Adipocyte (in vitro differentiated cells): ENCODE data around the gene CHSY1.
"Not testable (repeated sequence)": the region's sequence is repeated elsewhere in the genome, so short reads cannot be mapped to it uniquely, and the experiment has no call there.

Experiments used
- DNase-seq: peaks from one replicate; pipeline ENCODE4 v3.0.0-alpha.2; 2015; ENCODE audit warnings: low read depth
- H3K27me3 ChIP-seq: replicated peaks from 2 replicates; pipeline ENCODE4 v1.7.0; 2013; ENCODE audit warnings: mild to moderate bottlenecking, low read length, moderate library complexity; ENCODE audit not compliant: control insufficient read depth, insufficient read depth
- H3K36me3 ChIP-seq: 2 replicates; pipeline ENCODE4 v1.7.0; 2013; ENCODE audit warnings: low read length, mild to moderate bottlenecking, moderate library complexity; ENCODE audit not compliant: control insufficient read depth, insufficient read depth, severe bottlenecking
- H3K4me1 ChIP-seq: 2 replicates; pipeline ENCODE4 v1.7.0; 2013; ENCODE audit warnings: mild to moderate bottlenecking, low read length, moderate library complexity; ENCODE audit not compliant: control insufficient read depth, insufficient read depth
- H3K4me3 ChIP-seq: 2 replicates; pipeline ENCODE4 v1.7.0; 2013; ENCODE audit warnings: mild to moderate bottlenecking, low read length, moderate library complexity
- H3K9ac ChIP-seq: 2 replicates; pipeline ENCODE4 v1.7.0; 2013; ENCODE audit warnings: mild to moderate bottlenecking, low read length, moderate library complexity
- H3K9me3 ChIP-seq: 2 replicates; pipeline ENCODE4 v1.7.0; 2013; ENCODE audit warnings: mild to moderate bottlenecking, low read length, moderate library complexity; ENCODE audit not compliant: control insufficient read depth

Gene CHSY1

DNA sequence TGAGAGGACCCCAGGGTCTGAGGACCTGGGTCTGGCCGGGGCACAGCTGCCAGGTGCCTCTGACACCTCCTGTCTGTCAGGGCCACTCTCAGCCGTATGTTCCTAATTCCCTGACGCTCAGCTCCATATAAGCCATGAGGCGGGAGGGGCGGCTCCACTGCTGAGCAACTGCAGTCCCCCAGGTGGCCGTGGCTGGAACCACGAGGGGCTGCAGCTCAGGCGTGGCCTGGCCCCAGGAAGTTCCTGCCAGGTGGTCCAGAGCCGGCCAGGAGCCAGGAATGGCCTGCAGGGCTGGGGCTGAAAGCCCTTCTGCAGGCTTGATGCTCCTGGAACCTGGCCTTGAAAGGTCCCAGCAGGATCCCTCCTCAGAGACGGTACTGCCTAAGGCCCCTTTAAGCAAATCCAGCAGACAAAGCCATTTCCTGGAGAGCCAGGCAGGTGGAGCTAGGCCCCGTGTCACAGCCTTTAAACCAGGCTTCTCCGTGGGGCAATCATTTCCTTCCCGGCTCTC, 118.0 kb downstream of the CHSY1 start:
- Histone ChIP-seq H3K4me1 (peaks cover 2% of the 10 kb centered on the region), H3K27me3 (peaks cover 3% of the 10 kb centered on the region), H3K9me3 (no peaks in the 10 kb centered on the region), H3K4me3 (no peak overlapping the region), H3K9ac (no peak overlapping the region), H3K36me3 (no peaks in the 10 kb centered on the region)
- DNase-seq, result no peak

DNA sequence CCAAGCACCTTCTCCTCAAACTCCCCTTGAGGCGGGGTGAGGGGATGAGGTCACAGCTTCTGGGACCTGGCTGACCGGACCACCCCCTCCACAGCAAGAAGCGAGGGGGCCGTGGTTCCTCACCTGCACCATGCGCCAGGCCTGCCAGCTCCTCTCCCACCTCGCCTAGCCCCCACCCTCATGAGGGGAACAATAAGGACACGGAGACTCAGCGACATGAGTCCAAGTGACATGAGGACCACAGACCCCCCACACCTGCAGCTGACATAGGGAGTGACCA, 118.7 kb downstream of the CHSY1 start:
- Histone ChIP-seq H3K4me1 (peaks cover 8% of the 10 kb centered on the region), H3K9me3 (no peaks in the 10 kb centered on the region), H3K9ac (no peak overlapping the region), H3K36me3 (no peaks in the 10 kb centered on the region), H3K27me3 (peaks cover 3% of the 10 kb centered on the region), H3K4me3 (no peak overlapping the region)
- DNase-seq, result no peak

DNA sequence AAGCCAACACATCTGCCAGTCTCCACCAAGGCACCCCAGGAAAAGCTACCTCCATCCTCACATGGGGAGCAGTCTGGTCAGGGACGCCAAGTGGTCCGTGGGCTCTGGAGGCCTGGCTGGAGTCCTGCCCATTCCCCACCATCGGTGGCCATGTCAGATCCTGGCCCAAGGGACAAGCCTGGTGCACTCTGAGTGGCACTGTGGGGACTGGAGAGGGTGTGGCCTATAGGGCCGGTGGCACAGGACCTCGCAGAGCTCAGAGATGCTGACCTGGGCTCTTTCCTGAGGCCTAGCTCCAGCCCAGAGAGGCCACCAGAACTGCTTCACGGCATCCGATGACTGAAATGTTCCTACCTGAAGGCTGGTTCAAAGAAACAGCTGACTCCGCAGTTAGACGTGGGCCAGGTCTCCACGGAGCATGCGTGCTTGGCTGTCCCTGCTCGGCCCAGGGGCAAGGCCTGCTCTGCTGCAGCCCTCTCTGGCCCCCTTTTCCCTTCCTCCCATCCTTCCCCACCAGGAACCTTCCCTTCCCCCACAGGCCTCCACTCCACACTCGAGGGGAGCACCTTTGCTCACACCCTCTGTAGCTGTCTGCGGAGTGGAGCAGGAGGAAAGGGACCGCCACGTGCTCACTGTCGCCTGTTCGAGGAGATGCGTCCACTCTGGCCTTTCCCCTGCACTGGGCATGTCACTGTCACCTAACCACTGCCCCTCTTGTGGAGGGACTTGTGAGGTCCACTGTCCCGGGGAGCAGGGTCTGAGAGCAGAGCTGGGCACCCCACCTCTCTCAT, 119.3 kb downstream of the CHSY1 start:
- peaks cover 3% of the 10 kb centered on the region for H3K27me3 ChIP-seq
- no peaks in the 10 kb centered on the region for H3K9me3 ChIP-seq
- DNase-seq, result no peak
- H3K36me3 ChIP-seq, result no peaks in the 10 kb centered on the region
- H3K4me1 ChIP-seq, result peaks cover 13% of the 10 kb centered on the region
- no peak overlapping the region for H3K4me3 ChIP-seq
- H3K9ac ChIP-seq, result no peak overlapping the region

DNA sequence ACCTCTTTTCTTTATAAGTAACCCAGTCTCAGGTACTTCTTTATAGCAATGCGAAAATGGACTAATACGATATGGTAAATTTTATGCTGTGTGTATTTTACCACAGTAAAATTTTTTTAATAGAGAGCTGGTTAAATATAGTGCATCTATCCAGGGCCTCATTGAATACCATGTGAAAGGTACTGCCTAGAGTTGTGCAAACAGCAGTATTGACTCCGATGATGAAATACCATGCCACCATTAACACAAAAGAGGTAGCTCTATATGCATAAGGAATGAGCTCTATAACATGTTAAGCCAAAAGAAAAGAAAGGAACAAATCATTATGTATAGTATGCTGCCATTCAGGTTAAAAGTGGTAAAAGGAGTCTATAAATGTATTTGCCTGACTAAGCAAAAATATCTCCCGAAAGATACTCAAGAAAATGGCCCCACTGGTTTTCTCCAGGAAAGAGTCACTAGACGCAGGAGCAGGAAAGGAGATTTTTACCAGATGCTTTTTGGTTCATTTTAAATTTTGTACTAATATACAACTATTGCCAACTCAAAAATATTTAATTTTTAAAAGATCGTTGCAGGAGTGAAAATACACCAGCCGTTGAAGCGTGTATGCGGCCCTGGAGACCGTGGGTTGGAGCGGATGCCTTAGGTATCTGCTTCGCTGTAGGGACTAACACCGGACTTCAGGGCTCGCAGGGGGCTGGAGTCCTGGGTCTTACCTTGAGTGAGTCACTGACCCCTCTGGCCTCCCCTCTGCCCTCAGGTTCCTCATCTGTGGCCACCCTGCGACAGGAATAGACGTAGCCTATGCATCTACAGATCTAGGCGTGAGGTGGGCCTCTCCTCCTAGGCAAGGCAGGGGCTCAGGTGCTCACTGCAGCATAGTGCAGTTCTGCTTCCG, 120.1 kb downstream of the CHSY1 start:
- Histone ChIP-seq H3K27me3 (peaks cover 3% of the 10 kb centered on the region), H3K9me3 (no peaks in the 10 kb centered on the region), H3K4me3 (no peak overlapping the region), H3K4me1 (peaks cover 22% of the 10 kb centered on the region), H3K9ac (no peak overlapping the region), H3K36me3 (no peaks in the 10 kb centered on the region)
- no peak for DNase-seq

DNA sequence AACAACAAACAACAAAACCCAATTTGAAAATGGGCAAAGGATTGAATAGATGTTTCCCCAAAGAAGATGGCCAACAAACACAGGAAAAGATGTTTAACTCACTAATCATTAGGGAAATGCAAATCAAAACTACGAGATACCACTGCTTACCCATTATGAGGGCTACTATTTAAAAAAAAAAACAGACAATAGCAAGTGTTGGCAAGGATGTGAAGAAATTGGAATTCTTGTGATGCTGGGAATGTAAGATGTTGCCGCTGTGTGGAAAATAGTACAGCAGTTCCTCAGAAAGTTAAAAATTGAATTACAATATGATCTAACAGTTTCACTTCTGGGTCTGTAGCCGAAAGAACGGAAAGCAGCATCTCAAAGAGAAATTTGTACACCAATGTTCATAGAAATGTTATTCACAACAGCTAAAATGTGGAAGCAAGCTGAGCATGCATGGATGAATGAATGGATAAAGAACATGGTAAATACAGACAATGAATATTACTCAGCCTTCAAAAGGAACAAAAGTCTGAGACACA, 121.9 kb downstream of the CHSY1 start:
- no peak overlapping the region for H3K9ac ChIP-seq
- H3K36me3 ChIP-seq, result no peaks in the 10 kb centered on the region
- H3K4me3 ChIP-seq, result no peak overlapping the region
- H3K27me3 ChIP-seq, result no peaks in the 10 kb centered on the region
- peaks cover 24% of the 10 kb centered on the region for H3K4me1 ChIP-seq
- no peaks in the 10 kb centered on the region for H3K9me3 ChIP-seq
- no peak for DNase-seq

DNA sequence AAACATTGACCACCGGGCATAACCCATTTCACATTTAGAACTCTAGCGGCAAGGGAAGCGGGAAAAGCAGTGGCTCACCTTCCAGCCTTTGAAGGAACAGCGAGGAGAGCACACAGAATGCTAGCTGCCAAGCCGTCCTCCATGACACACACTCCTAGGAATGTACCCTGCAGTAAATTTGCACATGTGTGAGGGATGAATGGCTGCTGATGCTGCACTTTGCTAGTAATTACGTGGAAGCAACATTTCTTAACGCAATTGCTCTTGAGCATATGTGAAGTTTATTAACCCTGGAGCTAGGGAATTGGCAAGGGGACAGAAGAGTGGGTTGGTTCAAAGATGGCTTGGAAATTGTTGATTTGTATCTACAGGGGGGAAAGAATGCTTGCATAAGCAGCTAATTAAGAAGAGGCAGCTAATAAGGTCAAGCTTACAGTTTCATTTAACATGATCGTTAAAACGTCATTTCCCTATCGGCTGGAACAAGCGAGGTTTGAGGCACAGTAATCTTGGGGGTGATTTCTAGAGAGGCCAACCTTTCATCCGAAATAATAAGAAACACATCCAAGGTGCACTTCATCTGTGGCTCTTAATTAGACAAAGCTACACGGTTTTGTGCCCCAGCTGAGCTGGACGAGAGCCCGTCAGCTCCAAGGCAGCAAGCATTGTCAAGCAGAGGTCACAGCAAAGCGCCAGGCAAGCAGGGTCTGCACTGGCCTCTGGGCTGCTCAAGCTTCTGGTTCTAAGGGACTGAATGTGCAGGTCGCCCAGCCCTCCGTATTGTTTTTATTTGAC, 123.4 kb downstream of the CHSY1 start:
- H3K9ac ChIP-seq, result no peak overlapping the region
- no peak overlapping the region for H3K4me3 ChIP-seq
- H3K9me3 ChIP-seq, result no peaks in the 10 kb centered on the region
- DNase-seq, result peak; percentile 89
- H3K4me1 ChIP-seq, result peaks cover 31% of the 10 kb centered on the region
- H3K36me3 ChIP-seq, result no peaks in the 10 kb centered on the region
- no peaks in the 10 kb centered on the region for H3K27me3 ChIP-seq

DNA sequence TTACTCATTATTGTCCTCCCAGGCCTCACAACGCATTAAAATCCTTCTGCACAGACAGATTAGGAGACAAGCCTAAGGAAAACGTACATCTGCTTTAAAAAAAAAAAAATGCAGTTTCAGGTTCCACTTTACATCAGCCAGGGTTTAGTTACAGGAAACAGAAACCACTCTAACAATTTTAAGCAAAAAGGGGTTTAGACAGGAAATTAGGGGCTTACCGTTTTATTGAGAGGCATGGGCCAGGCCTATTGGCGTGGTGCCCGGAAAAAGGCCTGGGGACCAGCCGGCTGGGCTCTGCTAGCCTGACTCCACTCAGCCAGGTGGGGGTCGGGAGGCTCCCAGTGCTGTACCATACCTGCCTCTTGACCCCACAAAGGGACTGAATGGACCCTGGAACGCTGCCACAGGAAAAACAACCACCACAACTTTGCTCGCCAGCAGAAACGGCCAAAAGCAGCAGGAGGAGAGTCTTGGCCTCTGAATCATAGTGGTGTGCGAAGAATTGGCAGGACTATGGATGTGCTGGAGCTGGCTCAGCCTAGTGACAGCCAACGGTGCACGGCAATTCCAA, 124.3 kb downstream of the CHSY1 start:
- Histone ChIP-seq H3K27me3 (no peaks in the 10 kb centered on the region), H3K9me3 (no peaks in the 10 kb centered on the region), H3K36me3 (no peaks in the 10 kb centered on the region), H3K9ac (peak overlapping the region; percentile 52), H3K4me1 (peaks cover 38% of the 10 kb centered on the region), H3K4me3 (peak overlapping the region; percentile 0)
- peak; percentile 91 for DNase-seq

DNA sequence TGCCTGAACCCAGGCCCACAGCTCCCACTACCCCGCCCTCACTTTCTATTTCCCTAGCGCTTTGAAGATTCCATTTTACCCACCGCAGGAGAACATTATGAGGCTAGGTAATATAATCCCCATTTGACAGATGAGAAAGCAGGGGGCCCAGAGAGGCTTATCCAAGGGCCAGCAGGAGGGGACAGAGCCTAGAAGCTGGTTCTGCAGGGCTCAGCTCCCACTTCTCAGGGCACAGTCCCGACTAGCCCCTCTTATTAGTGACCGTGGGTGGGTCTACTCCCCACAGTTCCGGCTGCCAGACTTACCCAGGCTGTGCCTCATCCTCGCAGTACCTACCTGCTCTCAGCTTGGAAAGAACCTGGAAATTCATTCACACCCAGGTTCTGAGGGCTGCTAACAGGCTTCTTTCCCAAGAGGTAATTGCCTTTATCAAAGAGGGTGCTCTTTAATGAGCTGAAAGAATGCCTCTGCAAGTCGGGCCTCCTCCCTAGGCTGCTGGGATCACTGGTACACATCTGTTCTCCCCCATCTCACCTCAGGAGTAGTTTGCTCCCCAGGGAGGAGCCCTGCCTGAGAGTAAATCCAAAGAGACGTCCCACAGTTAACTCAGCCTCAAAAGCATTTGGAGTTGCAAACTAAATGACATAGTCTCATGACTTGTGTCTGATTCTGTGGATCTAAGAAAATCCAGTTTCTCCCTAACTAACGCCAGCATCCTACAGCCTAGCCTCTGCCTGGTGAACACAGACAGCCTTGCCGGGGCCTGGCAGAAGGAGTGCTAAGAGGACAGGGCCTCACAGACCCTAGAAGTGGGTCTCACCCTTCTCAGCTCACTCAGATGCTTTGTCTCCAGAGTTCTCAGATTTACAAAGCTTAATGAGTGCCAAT, 125.0 kb downstream of the CHSY1 start:
- DNase-seq, result peak; percentile 60

DNA sequence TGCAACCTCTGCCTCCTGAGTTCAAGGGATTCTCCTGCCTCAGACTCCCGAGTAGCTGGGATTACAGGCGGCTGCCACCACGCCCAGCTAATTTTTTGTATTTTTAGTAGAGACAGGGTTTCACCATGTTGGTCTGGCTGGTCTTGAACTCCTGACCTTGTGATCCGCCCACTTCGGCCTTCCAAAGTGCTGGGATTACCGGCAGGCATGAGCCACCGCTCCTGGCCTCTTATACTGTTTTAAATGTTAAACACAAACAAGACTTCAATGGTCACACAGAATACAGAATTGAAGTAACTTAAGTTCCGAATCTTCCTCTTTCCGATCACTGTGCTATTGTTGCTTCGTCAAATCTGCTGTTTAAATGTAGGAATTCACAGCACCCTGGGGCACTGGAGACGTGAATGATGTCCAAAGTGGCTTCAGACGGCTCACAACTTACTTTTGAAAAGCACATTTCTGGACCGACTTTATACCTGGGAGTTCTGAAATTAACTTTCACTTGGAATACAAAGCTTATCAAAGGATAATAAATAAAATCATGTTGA, 125.9 kb downstream of the CHSY1 start:
- not testable (repeated sequence) for H3K27me3 ChIP-seq, H3K4me3 ChIP-seq, H3K9me3 ChIP-seq, H3K36me3 ChIP-seq, H3K9ac ChIP-seq, DNase-seq
- H3K4me1 ChIP-seq, result peaks cover 47% of the 10 kb centered on the region

More for the DNA sequence above, 125.0 kb downstream of the CHSY1 start:
- H3K9ac ChIP-seq, result peak overlapping the region; percentile 52
- H3K27me3 ChIP-seq, result no peaks in the 10 kb centered on the region
- H3K4me3 ChIP-seq, result peak overlapping the region; percentile 0
- no peaks in the 10 kb centered on the region for H3K9me3 ChIP-seq
- H3K36me3 ChIP-seq, result no peaks in the 10 kb centered on the region
- peaks cover 39% of the 10 kb centered on the region for H3K4me1 ChIP-seq
